Posterior cingulate gyrus (tissue), 11 donors: ENCODE results near the gene S100A7.
"Not testable (repeated sequence)": the region's sequence is repeated elsewhere in the genome, so short reads cannot be mapped to it uniquely, and the experiment has no call there.

Experiments used
- DNase-seq, 10 donors: peaks; one replicate each; pipeline versions ENCODE4 v3.0.0 to v3.0.0-alpha.2; 2020 to 2021; ENCODE audit warnings: mixed read lengths in 3 of 10
- intact Hi-C: fragments of 100-400 bp; cut with DNase I; formaldehyde crosslinking; loops from one replicate; pipeline ENCODE4 v1.15.1; 2023

S100A7 gene

DNA sequence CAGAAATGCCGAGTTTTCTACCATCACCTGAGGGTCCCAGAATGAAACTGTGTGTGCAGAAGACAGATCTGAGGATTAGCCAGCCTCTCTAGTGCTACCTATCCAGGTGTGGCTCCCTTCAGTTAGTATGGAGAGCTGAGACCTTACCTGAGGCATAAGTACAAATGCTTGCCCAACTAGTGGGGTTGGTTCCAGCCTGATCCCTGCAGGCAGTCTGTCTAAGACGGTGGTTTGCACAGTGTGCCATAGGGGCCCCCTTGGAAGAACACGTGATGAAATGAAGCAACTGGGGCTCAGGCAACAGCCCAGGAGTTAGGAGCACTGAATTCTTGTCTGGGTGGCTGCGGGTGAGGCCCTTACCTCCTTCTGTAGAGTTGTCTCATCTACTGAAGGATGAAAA is 28.5 kb downstream of the S100A7 start:
- no peak for DNase-seq
- intact Hi-C loops: no loop called here

DNA sequence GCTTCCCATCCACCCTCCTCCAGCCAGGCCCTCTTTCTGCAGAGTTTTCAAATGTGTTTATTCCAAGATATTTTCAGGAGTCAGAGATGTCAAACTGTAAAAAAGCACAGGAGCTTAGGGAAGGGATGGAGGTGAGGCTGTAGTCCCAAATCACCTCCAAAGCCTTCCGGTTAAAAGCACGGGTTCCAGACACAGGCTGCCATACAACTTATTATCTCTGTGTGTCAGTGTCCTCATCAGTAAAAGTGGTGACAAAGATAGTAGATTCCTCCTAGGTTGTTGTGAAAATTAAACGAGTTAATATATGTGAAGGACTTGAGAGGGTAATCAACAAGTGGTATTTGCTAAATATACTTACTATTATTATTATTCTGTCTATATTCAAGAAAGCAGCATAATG is 29.0 kb downstream of the S100A7 start:
- no peak for DNase-seq
- intact Hi-C loops: no loop called here

DNA sequence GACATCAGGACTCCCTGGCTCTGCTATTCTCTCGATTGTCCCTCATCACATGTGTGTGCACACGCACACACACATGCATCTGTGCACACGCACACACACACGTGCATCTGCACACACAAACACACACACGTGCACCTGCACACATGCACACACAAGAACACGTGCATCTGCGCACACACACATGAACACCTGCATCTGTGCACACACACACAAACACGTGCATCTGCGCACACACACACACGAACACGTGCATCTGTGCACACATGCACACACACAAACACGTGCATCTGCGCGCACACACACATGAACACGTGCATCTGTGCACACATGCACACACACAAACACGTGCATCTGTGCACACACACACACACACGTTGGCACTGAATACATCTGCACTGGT is 29.4 kb downstream of the S100A7 start:
- no peak for DNase-seq
- intact Hi-C loops: no loop called here

DNA sequence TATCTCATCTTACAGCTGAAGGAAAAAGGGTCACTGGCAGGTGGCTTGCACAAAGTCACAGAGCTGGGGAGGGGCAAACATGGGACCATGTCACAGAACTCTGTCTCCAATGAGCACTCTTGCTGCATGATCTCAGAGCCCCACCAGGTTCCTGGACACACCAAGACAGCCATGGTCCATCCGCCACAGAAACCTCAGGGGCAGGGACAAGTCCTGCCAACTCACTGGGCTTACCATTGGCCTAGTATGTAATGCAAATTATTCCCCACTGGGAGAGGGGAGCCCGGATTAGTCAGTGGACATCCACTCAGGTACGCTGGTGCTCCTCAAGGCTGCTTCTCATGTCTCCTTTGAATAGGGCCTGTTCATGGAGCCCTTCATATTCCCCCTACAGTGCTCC is 29.9 kb downstream of the S100A7 start:
- intact Hi-C loops: no loop called here

DNA sequence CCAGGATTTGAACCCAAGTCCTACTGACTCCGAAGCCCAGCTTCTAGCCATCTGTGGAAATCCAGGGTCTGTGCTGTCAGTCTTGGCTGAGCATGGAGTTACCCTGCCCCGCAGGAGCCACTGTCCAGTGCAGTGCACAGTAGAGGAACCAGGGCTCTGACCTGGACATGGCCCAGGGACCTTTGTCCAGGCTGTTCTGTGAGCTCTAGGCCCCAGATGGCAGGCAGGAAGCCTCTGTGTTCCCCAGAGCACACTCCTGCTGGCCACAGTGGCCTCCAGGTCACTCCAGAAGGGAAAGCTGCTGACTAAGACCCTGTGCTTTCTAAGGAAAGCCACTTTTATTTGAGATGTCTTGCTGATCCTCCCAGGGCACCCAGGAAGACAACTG is 30.3 kb downstream of the S100A7 start:
- no peak for DNase-seq
- intact Hi-C loops: no loop called here

More for the DNA sequence above, 29.9 kb downstream of the S100A7 start:
- no peak for DNase-seq

DNA sequence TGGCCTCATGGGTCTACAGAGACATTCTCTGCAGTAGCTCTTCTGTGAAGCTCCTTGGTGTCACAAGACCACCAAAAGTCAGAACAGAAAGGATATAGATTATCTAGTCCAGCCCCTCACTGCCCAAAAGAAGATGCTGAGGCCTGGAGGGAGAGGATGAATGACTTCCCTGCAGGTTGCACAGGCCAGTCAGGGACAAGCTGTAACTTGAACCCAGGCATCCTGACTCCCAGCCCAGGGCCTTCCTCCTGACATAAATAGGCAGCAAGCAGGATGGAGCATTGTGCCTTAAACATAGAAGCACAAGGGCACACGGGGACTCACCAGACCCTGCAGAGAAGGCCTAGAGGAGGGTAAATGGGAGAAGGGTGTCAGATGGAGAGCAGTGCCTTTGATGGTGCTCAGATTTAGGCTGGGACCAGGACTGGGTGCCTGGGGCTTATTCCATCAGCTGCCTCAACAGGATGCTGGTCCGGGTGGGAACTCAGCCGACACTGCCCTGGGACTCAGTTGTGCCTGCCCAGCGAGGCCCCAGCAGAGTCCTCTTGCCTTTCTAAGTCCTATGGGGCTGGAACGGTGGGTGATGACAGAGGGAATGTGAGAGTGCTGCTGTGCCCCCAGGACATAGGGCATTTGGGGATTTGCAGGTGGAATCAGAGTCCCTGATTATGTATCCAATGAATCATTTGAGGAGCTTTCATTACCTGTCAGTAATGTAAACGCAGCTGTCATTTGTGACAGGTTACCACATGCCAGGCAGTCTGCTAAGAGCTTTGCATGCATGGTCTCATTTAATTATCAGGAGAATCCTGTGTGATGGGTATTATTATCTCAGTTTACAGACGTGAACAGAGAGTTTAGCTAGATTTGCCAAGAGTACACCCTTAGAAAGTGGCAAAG is 30.9 kb downstream of the S100A7 start:
- intact Hi-C loops: no loop called here
- no peak for DNase-seq

DNA sequence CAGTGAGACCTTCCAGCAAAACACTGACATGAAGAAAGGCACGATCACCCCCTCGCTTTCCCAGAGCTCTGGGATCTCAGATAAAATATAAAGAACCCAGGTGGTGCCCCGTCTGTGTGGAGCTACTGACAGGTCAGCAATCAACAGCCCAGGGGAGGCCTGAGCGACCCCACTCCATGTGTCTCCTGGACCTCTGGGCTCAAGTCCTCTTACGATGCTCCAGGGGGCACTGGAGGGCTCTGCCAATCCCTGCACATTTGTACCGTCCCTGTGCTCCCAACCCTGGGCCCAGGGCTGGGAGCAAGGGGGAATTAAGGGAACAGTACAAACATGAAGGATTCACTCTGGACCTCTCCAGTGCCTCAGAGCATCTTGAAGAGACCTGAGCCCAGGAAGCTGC is 31.7 kb downstream of the S100A7 start:
- intact Hi-C loops: no loop called here
- no peak for DNase-seq

DNA sequence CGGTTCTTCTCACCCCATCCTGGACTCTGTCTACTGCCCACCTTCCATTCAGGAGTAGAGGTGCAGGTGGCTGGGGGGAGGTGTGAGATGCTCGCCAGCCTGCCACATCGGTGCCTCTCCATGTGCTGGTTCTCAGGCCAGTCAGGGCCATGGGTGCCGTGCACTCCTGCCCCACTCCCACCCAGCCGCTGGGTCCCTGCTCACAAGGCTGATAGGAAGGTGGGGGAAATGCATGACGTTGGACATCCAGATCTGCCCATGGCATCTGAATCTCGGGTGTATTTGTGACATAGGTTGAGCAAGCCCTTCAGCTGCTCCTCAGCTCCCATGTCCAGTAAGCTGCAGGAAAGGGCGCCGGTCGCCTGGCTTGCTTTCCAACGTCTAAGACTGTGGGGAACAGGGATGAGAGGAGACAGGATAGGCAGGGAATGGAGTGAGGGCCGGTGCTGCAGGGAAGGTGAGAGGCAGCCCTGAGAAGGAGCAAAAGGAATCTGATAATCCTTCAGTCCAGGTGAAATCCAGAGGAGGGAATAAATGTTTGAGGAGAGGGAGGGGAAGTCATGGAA is 32.3 kb downstream of the S100A7 start:
- DNase-seq: no peak
- intact Hi-C loops: no loop called here

DNA sequence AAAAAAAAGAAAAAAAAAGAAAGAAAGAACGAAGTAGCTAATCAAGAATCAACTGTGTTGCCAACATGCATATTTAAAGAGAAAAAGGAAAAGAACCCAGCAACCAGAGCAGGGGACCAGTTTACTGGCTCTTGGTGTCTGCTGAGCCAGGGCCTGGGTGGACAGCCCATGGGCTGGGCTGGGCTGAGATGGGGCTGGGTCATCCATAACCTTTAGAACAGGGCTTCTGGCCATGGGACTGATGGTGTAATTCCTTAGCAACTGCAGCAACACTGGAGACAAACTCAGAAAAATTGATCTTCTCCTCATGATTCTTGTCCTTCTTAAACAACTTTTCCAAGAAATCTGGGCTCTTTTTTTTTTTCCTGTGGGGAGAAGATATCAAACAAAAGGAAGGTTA is 33.6 kb downstream of the S100A7 start:
- intact Hi-C loops: no loop called here
- DNase-seq: no peak

DNA sequence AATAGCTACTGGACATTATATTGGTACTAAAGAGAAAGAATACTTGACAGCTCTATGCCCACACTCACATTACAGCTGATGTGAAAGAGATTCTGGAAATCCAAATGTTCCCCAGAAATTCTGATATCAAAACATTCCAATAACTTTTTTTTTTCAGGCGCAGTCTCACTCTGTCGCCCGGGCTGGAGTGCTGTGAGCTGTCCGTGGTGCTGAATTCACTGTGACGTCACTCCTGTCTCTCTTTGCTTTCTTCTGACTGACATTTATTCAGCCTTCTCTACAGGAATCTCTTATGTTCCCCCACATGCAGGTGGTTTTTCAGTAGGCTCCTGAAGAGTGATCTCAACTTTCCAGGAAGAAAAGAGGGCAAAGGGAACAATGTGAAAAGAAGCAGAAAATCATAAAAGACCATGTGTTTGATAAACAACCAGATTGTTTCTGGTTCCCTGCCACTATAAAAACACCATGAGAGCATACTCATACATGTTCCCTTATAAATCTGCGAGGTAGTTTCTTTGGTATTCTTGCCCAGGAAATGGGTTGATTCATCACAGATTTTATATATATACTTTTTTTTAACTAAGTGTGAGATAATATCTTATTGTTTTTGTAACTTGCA is 37.9 kb downstream of the S100A7 start:
- DNase-seq: peak in 5 of 10 donors; percentile 35 to 88 (median 62)
- intact Hi-C loops: no loop called here

DNA sequence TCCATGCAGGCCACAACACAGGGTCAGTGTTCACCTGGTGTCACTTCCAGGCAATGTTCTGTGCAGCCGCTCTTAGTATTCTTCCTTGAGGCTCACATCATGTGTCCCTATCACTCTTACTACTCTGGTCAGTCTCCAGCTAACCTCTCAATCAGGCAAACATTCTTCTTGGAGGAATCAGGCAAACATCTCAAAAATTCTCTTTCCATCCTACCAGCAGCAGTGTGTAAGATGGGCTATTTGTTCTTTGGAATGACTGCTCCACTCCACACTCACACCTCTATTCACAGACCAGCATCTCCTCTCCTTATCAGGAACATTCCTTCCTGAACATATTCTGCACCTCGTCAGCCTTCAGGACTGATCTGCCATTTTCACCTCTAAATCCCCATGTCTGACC is 40.1 kb downstream of the S100A7 start:
- intact Hi-C loops: no loop called here
- DNase-seq: no peak

DNA sequence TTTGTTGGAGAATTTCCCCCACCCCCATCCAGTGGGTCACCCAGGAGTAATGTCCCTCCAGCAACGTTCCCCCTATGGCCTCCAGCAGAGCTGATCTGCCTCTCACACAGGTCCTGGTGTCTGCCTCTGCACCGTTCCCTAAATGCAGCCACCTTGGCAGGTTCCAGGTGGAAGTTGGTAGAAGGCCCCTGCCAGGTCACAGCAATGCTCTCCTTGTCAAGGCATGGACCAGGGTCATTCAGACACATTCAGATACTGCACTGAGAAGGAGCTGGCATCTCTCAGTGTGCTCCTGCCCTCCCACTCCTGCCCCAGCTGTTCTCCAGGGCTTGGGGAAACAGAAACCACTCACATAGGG is 41.0 kb downstream of the S100A7 start:
- intact Hi-C loops, DNase-seq: not testable (repeated sequence)

DNA sequence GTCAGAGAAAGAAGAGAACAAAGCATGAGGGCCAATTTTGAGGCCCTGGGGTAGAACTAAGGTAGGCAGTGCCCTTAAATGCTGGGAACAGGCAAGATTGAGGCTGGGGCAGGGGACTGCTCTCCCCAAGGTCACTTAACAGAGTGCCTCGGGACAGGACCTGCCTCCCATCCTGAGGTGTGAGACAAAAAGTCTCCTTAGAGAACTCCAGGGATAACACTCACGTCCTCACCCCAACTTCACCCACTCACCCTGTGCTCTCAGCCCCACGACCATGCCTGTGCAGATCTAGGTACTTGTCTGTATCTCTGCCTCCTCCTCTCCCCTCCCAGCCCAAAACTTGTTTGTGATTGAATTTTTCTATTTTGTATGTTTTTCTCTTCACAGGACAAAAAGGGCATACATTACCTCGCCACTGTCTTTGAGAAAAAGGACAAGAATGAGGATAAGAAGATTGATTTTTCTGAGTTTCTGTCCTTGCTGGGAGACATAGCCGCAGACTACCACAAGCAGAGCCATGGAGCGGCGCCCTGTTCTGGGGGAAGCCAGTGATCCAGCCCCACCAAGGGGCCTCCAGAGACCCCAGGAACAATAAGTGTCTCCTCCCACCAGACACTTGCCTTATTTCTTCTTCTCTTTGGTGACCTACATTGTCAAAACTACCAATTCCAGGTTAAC is 41.6 kb downstream of the S100A7 start:
- DNase-seq, intact Hi-C loops: not testable (repeated sequence)

DNA sequence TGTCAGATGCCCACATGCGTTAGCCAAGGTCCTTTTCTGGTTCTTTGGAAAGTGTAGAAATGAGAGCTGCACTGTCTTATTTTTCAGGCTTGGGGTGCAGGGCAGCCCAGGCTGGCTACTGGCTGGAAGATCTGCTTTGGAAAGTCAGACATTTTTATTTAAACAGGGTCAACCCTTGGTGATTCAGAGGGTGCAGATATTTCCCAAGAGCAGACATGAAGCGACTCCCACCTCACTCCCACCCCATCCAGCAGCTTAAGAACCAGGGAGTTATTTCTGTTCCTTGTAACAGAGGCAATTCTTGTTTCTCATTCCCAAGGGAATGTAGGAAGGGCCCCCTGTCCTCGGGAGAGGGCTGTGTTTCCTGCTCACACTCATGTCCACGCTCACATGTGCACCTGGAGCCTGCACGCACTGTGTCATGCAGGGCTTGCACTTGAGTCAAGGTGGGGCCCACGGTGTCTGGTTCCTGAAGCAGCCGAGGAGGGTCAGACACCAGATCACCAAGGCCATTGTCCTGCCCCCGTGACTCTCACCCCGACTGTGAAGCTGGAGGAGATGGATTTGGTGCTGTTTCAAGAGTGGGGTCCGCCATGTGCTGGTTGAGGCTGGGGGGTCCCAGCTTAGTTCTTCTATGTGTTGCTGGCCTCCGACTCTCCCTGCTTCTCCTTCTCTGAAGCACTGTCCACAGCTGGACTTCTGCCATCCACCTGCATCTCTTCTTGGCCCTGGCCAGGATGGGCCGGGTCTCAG is 43.1 kb downstream of the S100A7 start:
- intact Hi-C loops: no loop called here
- DNase-seq: peak in 1 of 10 donors; percentile 57

DNA sequence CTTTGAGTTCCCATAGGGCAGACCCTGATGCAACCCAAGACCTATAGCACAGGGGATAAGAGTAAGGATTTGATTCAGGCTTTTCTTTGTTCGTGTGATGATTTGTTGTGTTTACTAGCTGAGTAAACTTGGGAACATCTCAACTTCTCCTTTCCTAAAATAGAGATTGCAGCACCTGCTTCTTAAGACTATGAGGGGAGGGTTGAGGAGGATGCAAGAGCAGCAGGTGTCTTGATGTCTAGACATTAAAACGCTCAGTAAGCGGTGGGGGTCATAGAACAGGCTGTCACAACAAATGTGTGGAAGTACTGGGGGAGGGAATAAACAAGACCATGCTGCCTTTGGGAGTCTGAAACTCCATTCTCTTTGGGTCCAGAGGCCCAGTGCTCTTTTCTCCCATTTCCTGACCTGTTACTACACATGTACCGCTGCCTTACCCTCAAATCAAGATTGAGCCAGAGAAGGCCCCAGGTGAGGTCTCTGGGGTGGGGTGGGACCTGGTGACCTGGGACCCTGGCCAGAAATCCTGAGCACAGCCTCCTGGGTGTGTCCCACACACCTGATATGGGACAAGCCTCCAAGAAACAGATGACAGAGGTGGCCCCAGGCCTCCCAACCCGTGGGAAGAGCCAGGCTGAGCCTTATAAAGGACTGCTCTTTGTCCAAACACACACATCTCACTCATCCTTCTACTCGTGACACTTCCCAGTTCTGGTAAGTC is 44.4 kb downstream of the S100A7 start, which contains the start of gene S100A7A:
S100A7A (plus strand) TSS at position 671 of the 721 bp plus-strand sequence. CDS start 1,563 bp downstream, outside the sequence.
- no peak for DNase-seq

DNA sequence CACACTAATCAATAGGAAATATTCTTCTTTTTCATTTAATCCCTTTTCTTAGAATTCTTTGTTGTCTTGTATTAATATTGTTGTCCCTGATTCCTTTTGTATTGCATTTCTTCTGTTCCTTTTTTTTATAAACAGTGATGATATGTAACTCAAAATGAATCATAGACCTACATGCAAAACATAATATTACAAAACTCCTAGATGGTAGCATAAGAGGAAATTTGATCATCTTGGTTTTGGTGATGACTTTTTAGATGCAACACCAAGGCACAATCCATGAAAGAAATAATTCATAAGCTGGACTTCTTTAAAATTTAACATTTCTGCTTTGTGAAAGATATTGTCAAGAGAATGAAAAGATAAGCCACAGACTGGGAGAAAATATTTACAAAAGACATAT is 46.5 kb downstream of the S100A7 start:
- DNase-seq, intact Hi-C loops: not testable (repeated sequence)

More for the DNA sequence above, 44.4 kb downstream of the S100A7 start, which contains the start of gene S100A7A:
- intact Hi-C loops: no loop called here
